ENCODE results near the gene DOK6.

DOK6 gene

GRCh38 chr18:69839497-69839896, 438.8 kb downstream of the DOK6 start:
- peak overlapping the region in 1 of 3 experiments; percentile 46 for H3K27ac Mint-ChIP-seq
- TF ChIP-seq, protein P1, sequence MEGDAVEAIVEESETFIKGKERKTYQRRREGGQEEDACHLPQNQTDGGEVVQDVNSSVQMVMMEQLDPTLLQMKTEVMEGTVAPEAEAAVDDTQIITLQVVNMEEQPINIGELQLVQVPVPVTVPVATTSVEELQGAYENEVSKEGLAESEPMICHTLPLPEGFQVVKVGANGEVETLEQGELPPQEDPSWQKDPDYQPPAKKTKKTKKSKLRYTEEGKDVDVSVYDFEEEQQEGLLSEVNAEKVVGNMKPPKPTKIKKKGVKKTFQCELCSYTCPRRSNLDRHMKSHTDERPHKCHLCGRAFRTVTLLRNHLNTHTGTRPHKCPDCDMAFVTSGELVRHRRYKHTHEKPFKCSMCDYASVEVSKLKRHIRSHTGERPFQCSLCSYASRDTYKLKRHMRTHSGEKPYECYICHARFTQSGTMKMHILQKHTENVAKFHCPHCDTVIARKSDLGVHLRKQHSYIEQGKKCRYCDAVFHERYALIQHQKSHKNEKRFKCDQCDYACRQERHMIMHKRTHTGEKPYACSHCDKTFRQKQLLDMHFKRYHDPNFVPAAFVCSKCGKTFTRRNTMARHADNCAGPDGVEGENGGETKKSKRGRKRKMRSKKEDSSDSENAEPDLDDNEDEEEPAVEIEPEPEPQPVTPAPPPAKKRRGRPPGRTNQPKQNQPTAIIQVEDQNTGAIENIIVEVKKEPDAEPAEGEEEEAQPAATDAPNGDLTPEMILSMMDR (IDR thresholded peaks at IDR 0.05; ENCODE audit: unreplicated experiment in 3 of 3), result no peak
- H3K4me1 Mint-ChIP-seq, result peaks cover 11% of the 10 kb centered on the region
- peaks cover 6% of the 10 kb centered on the region for H3K36me3 Mint-ChIP-seq (ENCODE audit: low read depth)
- H3K4me3 Mint-ChIP-seq, result no peak overlapping the region
- no peaks in the 10 kb centered on the region for H3K27me3 Mint-ChIP-seq (ENCODE audit: low read depth)
- no peaks in the 10 kb centered on the region for H3K9me3 Mint-ChIP-seq

- TF ChIP-seq, protein P1 (IDR thresholded peaks at IDR 0.05; ENCODE audit: unreplicated experiment in 3 of 3), result no peak
- Mint-ChIP-seq H3K4me3 (peak overlapping the region in 1 of 3 experiments; percentile 4), H3K36me3 (ENCODE audit: low read depth) (peaks cover 6% of the 10 kb centered on the region), H3K9me3 (no peaks in the 10 kb centered on the region), H3K27ac (peak overlapping the region in 2 of 3 experiments; percentile 13 to 46), H3K27me3 (ENCODE audit: low read depth) (no peaks in the 10 kb centered on the region), H3K4me1 (peaks cover 11% of the 10 kb centered on the region)
These were observed 439.3 kb downstream of the DOK6 start for GRCh38 chr18:69840001-69840400.

DNA sequence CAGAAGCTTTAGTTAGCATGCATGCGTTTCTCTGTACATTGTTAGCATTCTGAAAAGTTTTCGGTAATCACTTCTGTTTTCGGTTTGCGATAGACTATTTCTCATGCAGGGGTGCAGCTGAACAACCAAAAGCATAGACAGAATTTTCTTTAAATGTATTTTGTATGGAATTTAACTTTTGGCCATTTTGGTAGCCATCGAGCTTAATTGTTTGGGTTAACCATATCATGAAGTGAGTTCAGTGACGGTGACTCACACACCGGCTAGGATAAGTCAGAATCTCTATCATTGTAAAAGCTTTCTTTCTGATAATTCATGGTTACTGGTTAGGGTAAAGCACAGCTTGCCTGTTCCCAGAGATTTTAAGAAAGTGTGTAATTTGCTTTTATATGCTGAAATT, 439.8 kb downstream of the DOK6 start:
- TF ChIP-seq, protein P1 (IDR thresholded peaks at IDR 0.05; ENCODE audit: unreplicated experiment in 3 of 3), result no peak
- H3K4me1 Mint-ChIP-seq, result peaks cover 13% of the 10 kb centered on the region
- no peaks in the 10 kb centered on the region for H3K9me3 Mint-ChIP-seq
- H3K36me3 Mint-ChIP-seq (ENCODE audit: low read depth), result peaks cover 6% of the 10 kb centered on the region
- peak overlapping the region in 1 of 3 experiments; percentile 46 for H3K27ac Mint-ChIP-seq
- peak overlapping the region in 1 of 3 experiments; percentile 4 for H3K4me3 Mint-ChIP-seq
- no peaks in the 10 kb centered on the region for H3K27me3 Mint-ChIP-seq (ENCODE audit: low read depth)

DNA sequence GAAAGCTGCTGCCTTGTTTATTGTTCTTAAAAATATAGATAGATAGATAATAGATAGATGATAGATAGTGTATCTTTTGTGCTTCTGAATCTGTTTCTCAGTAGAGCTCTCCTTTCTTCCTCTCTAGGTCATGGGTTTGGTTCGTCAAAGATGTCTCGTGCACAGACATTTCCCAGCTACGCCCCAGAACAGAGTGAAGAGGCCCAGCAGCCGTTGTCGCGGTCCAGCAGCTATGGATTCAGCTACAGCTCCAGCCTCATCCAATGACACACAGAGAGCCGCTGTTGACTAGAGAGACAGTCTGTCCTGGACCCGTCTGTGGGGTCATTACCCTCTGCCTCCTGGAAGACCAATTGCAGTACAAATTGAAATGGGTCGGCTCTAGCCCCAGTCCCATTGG, 440.4 kb downstream of the DOK6 start:
- Mint-ChIP-seq H3K4me1 (peaks cover 19% of the 10 kb centered on the region), H3K27me3 (ENCODE audit: low read depth) (no peaks in the 10 kb centered on the region), H3K4me3 (no peak overlapping the region), H3K27ac (peak overlapping the region in 1 of 3 experiments; percentile 52), H3K36me3 (ENCODE audit: low read depth) (peaks cover 6% of the 10 kb centered on the region), H3K9me3 (no peaks in the 10 kb centered on the region)
- TF ChIP-seq, protein P1 (IDR thresholded peaks at IDR 0.05; ENCODE audit: unreplicated experiment in 3 of 3), result no peak

- Mint-ChIP-seq H3K9me3 (no peaks in the 10 kb centered on the region), H3K36me3 (ENCODE audit: low read depth) (peaks cover 6% of the 10 kb centered on the region), H3K4me3 (no peak overlapping the region), H3K27ac (no peak overlapping the region), H3K4me1 (peaks cover 26% of the 10 kb centered on the region), H3K27me3 (ENCODE audit: low read depth) (no peaks in the 10 kb centered on the region)
- TF ChIP-seq, protein P1 (IDR thresholded peaks at IDR 0.05; ENCODE audit: unreplicated experiment in 3 of 3), result no peak
These were observed 442.3 kb downstream of the DOK6 start for GRCh38 chr18:69843015-69843414.

DNA sequence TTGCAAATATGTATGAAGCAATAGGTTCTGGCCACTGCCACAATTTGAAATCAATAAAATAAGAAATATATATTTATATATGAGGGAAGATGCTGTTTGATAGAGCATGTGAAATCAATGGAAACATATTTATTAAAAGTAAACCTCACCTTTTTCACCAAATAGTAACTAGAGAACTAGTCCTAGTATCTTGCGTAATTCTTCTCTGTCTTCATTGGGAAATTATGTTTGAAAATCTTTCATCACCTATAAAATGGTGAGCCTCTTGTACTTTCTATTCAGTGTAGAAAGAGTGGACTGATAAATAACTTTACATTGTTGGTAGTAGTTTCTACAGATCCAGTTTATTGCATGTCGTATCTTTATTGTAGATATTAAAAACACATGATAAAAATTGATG, 444.0 kb downstream of the DOK6 start:
- Mint-ChIP-seq H3K9me3 (no peaks in the 10 kb centered on the region), H3K4me3 (no peak overlapping the region), H3K36me3 (ENCODE audit: low read depth) (peaks cover 6% of the 10 kb centered on the region), H3K4me1 (peaks cover 26% of the 10 kb centered on the region), H3K27ac (no peak overlapping the region), H3K27me3 (ENCODE audit: low read depth) (no peaks in the 10 kb centered on the region)
- TF ChIP-seq, protein P1 (IDR thresholded peaks at IDR 0.05; ENCODE audit: unreplicated experiment in 3 of 3), result no peak
